ENCODE data around the gene KRT7. TPM values are rescaled to one million over a fixed set of nuclear protein-coding genes. Genes with fewer than 3 reads are reported as not detected.

KRT7 gene
- total RNA-seq, 3 donors from 2014 or later = 1.0 to 6.4 (median 1.7) TPM

- TF ChIP-seq, protein P1, sequence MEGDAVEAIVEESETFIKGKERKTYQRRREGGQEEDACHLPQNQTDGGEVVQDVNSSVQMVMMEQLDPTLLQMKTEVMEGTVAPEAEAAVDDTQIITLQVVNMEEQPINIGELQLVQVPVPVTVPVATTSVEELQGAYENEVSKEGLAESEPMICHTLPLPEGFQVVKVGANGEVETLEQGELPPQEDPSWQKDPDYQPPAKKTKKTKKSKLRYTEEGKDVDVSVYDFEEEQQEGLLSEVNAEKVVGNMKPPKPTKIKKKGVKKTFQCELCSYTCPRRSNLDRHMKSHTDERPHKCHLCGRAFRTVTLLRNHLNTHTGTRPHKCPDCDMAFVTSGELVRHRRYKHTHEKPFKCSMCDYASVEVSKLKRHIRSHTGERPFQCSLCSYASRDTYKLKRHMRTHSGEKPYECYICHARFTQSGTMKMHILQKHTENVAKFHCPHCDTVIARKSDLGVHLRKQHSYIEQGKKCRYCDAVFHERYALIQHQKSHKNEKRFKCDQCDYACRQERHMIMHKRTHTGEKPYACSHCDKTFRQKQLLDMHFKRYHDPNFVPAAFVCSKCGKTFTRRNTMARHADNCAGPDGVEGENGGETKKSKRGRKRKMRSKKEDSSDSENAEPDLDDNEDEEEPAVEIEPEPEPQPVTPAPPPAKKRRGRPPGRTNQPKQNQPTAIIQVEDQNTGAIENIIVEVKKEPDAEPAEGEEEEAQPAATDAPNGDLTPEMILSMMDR (IDR thresholded peaks at IDR 0.05) = no peak
- H3K4me3 ChIP-seq = no peak overlapping the region
- intact Hi-C loops (cut with DNase I, micrococcal nuclease) = no loop called here
Observed at GRCh38 chr12:52234223-52234810, 1.3 kb downstream of the KRT7 start.

GRCh38 chr12:52235001-52235764 is 2.1 kb downstream of the KRT7 start:
- no peaks in the 10 kb centered on the region for H3K36me3 ChIP-seq (ENCODE audit: low read depth)
- H3K9me3 ChIP-seq = no peaks in the 10 kb centered on the region
- TF ChIP-seq, protein P1 (IDR thresholded peaks at IDR 0.05) = no peak
- H3K4me1 ChIP-seq (ENCODE audit: low read depth) = peaks cover 9% of the 10 kb centered on the region
- intact Hi-C loops (cut with DNase I, micrococcal nuclease) = no loop called here
- DNase-seq = no peak
- ATAC-seq = no peak
- no peak overlapping the region for H3K4me3 ChIP-seq

More at GRCh38 chr12:52234223-52234810, 1.3 kb downstream of the KRT7 start:
- ATAC-seq = no peak
- H3K36me3 ChIP-seq (ENCODE audit: low read depth) = no peaks in the 10 kb centered on the region
- no peaks in the 10 kb centered on the region for H3K9me3 ChIP-seq
- DNase-seq = no peak
- H3K4me1 ChIP-seq (ENCODE audit: low read depth) = peaks cover 9% of the 10 kb centered on the region

GRCh38 chr12:52235822-52236361 is 2.8 kb downstream of the KRT7 start:
- peak in 2 of 3 donors; percentile 50 to 66 for DNase-seq
- no peak overlapping the region for H3K4me3 ChIP-seq
- TF ChIP-seq, protein P1 (IDR thresholded peaks at IDR 0.05) = no peak
- peak; percentile 84 for ATAC-seq
- H3K4me1 ChIP-seq (ENCODE audit: low read depth) = peaks cover 9% of the 10 kb centered on the region
- intact Hi-C loops (cut with DNase I, micrococcal nuclease) = no loop called here
- no peaks in the 10 kb centered on the region for H3K36me3 ChIP-seq (ENCODE audit: low read depth)
- H3K9me3 ChIP-seq = no peaks in the 10 kb centered on the region

- ATAC-seq = peak; percentile 45
- no peaks in the 10 kb centered on the region for H3K9me3 ChIP-seq
- no peak overlapping the region for H3K4me3 ChIP-seq
- TF ChIP-seq, protein P1 (IDR thresholded peaks at IDR 0.05) = no peak
- DNase-seq = no peak
- intact Hi-C loops (cut with DNase I, micrococcal nuclease) = no loop called here
- peaks cover 9% of the 10 kb centered on the region for H3K4me1 ChIP-seq (ENCODE audit: low read depth)
- H3K36me3 ChIP-seq (ENCODE audit: low read depth) = no peaks in the 10 kb centered on the region
Observed at GRCh38 chr12:52236386-52237050, 3.5 kb downstream of the KRT7 start.

DNA sequence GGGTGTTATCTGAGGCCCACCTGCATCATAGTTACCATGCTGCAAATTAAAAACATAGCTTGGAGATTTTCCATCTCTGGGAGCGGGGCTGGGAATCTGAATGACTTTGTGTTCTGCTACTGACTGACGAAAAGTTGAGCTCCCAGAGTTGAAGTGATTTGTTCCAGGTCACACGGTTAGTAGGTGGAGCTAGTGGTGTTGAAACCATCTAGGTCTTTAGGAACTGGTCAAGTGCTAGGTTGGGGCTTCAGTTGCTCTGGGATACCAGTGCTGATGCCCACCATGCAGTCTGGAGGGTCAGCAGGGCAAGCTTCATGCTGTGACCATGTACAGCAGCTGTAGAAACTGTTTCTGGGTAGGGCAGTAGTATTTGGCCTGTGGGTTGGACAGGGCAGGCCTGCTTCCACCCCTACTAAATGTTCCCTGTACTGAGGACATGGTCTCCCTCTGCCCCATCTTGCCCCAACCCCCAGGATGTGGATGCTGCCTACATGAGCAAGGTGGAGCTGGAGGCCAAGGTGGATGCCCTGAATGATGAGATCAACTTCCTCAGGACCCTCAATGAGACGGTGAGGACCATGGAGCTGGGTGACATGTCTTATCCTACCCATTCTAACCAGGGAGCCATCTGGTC is 5.3 kb downstream of the KRT7 start:
- TF ChIP-seq, protein P1 (IDR thresholded peaks at IDR 0.05) = no peak
- H3K4me1 ChIP-seq (ENCODE audit: low read depth) = peaks cover under 1% of the 10 kb centered on the region
- intact Hi-C loops (cut with DNase I, micrococcal nuclease) = no loop called here
- no peaks in the 10 kb centered on the region for H3K36me3 ChIP-seq (ENCODE audit: low read depth)
- no peaks in the 10 kb centered on the region for H3K9me3 ChIP-seq
- DNase-seq = no peak
- H3K4me3 ChIP-seq = no peak overlapping the region
- ATAC-seq = no peak
